Lung (tissue), 12 donors: ENCODE measurements around the gene KCNIP4. TPM values are rescaled to one million over a fixed set of nuclear protein-coding genes. Genes with fewer than 3 reads are reported as not detected.

Source experiments
- ATAC-seq: fragments of 200-7000 bp; cut with Tn5 transposase; one replicate; pipeline ENCODE4 v1.9.1; 2020; ENCODE audit warnings: moderate number of reproducible peaks; ENCODE audit not compliant: insufficient read depth, low FRiP score
- DNase-seq, 3 donors: peaks; one replicate each; pipeline ENCODE4 v3.0.0-alpha.2; 2013 to 2017
- H3K27ac ChIP-seq, 2 donors: one replicate each; pipeline ENCODE4 v1.5.1; 2013; ENCODE audit warnings: mild to moderate bottlenecking in 2 of 2, moderate library complexity in 2 of 2, control low read depth in 1 of 2, inconsistent platforms in 1 of 2, low read depth in 1 of 2, low read length in 1 of 2
- H3K27me3 ChIP-seq, 3 donors: one replicate each; pipeline ENCODE4 v1.5.1; 2013; ENCODE audit warnings: low read length in 2 of 3; ENCODE audit not compliant: control insufficient read depth in 3 of 3, insufficient read depth in 3 of 3
- H3K36me3 ChIP-seq, 4 donors: one replicate each; pipeline ENCODE4 v1.5.1; 2013; ENCODE audit warnings: low read length in 4 of 4, mild to moderate bottlenecking in 1 of 4, moderate library complexity in 1 of 4; ENCODE audit not compliant: control insufficient read depth in 4 of 4, insufficient read depth in 4 of 4
- H3K4me1 ChIP-seq, 5 donors: one replicate each; pipeline ENCODE4 v1.5.1; 2013; ENCODE audit warnings: low read length in 5 of 5, mild to moderate bottlenecking in 2 of 5, moderate library complexity in 1 of 5; ENCODE audit not compliant: control insufficient read depth in 5 of 5, insufficient read depth in 5 of 5
- H3K4me3 ChIP-seq: one replicate; pipeline ENCODE4 v1.5.1; 2013; ENCODE audit warnings: mild to moderate bottlenecking, control low read depth, moderate library complexity
- H3K9ac ChIP-seq, 2 donors: one replicate each; pipeline ENCODE4 v1.5.1; 2013; ENCODE audit warnings: low read length in 2 of 2, control low read depth in 1 of 2; ENCODE audit not compliant: insufficient read depth in 1 of 2
- H3K9me3 ChIP-seq, 4 donors: one replicate each; pipeline ENCODE4 v1.5.1; 2013; ENCODE audit warnings: low read length in 3 of 4, mild to moderate bottlenecking in 1 of 4, moderate library complexity in 1 of 4; ENCODE audit not compliant: control insufficient read depth in 4 of 4, insufficient read depth in 3 of 4
- WGBS, 2 donors: extraction: QIAGEN DNeasy Blood & Tissue Kit; methylation state at CpG; one replicate each; pipeline ENCODE4 v1.1.7; 2013; 5-methylcytosine and 5-hydroxymethylcytosine counted together
- polyA plus RNA-seq, 2 donors: library from polyadenylated mRNA; stranded (reverse); fragments of 200-250 nt; gene quantifications; one replicate each; pipeline ENCODE4 v1.2.1, GENCODE V29; 2013
- total RNA-seq, 2 donors: library from RNA; depleted of rRNA in 1 of 2; stranded (reverse); fragments of >200 nt in 1 of 2; gene quantifications; one replicate each; pipeline ENCODE4 v1.2.1, GENCODE V29; 2014 to 2021
- TF ChIP-seq, protein P1 (sequence below): IDR thresholded peaks from 2 replicates; pipeline ENCODE4 v1.5.1; 2012; ENCODE audit warnings: mild to moderate bottlenecking; ENCODE audit errors: control extremely low read depth, extremely low read depth
- donor health status: control.
- donor health status: control.
- donor health status: Bipolar disorder and iron deficiency.
- donor health status: healthy.
- donor health status: DM: yes; HTN: yes; CAD: no.

KCNIP4 gene
- total and polyA plus RNA-seq, 4 donors: 0.11 TPM; not detected in 3

- Histone ChIP-seq H3K36me3 (no peaks in the 10 kb centered on the region), H3K27me3 (no peaks in the 10 kb centered on the region), H3K27ac (no peak overlapping the region), H3K4me1 (no peaks in the 10 kb centered on the region), H3K9me3 (no peaks in the 10 kb centered on the region), H3K9ac (no peak overlapping the region), H3K4me3 (no peak overlapping the region)
- TF ChIP-seq, protein P1, sequence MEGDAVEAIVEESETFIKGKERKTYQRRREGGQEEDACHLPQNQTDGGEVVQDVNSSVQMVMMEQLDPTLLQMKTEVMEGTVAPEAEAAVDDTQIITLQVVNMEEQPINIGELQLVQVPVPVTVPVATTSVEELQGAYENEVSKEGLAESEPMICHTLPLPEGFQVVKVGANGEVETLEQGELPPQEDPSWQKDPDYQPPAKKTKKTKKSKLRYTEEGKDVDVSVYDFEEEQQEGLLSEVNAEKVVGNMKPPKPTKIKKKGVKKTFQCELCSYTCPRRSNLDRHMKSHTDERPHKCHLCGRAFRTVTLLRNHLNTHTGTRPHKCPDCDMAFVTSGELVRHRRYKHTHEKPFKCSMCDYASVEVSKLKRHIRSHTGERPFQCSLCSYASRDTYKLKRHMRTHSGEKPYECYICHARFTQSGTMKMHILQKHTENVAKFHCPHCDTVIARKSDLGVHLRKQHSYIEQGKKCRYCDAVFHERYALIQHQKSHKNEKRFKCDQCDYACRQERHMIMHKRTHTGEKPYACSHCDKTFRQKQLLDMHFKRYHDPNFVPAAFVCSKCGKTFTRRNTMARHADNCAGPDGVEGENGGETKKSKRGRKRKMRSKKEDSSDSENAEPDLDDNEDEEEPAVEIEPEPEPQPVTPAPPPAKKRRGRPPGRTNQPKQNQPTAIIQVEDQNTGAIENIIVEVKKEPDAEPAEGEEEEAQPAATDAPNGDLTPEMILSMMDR: no peak
- ATAC-seq: no peak
- 65 to 70% methylated on average over 4 of the region's 4 CpGs for WGBS, 2 donors
- no peak for DNase-seq
Measured at GRCh38 chr4:21155367-21155766, 793.2 kb downstream of the KCNIP4 start.

- Histone ChIP-seq H3K9ac (no peak overlapping the region), H3K27me3 (no peaks in the 10 kb centered on the region), H3K4me1 (no peaks in the 10 kb centered on the region), H3K4me3 (no peak overlapping the region), H3K27ac (no peak overlapping the region), H3K36me3 (no peaks in the 10 kb centered on the region), H3K9me3 (peaks cover 0 to 5% (median 0%) of the 10 kb centered on the region in 4 donors)
- 78 to 82% methylated on average over 4 of the region's 4 CpGs for WGBS, 2 donors
- DNase-seq (no peak), ATAC-seq (no peak)
- TF ChIP-seq, protein P1: no peak
Measured at GRCh38 chr4:21139327-21139726, 809.2 kb downstream of the KCNIP4 start.

DNA sequence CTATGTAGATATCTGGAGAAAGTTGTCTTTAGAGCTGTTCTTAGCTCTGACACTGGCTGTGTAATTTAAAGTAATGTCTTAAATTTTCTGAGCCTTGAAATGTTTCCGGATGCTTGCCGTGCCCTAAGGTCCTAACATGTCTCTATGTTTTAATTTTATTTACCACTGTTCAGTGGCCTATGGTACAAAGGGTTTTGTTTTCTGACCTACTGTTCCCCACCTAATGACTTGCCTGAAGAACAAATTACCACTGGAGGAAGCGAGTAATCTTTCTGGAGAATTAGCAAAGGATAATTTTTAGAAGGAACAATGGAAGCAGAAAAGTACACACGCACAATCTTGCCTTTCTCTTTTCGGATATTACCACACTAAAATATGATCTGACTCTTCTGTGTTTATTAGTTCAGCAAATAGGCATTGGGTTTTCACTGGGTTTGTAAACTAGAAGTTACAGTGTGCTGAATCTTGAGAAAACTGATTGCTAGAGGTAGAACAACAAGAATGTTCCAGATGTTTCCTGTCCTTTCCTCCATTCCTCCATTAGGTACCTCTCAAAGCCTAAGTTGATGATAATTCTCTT is 812.4 kb downstream of the KCNIP4 start:
- no peak for ATAC-seq
- peaks cover 0 to 2% (median 0%) of the 10 kb centered on the region in 4 donors for H3K9me3 ChIP-seq
- no peaks in the 10 kb centered on the region for H3K36me3 ChIP-seq
- no peaks in the 10 kb centered on the region for H3K27me3 ChIP-seq
- H3K4me3 ChIP-seq: no peak overlapping the region
- no peak overlapping the region for H3K9ac ChIP-seq
- TF ChIP-seq, protein P1: no peak
- H3K27ac ChIP-seq: no peak overlapping the region
- DNase-seq: no peak
- WGBS, 2 donors: 73 to 85% methylated on average over 5 of the region's 5 CpGs
- H3K4me1 ChIP-seq: no peaks in the 10 kb centered on the region

DNA sequence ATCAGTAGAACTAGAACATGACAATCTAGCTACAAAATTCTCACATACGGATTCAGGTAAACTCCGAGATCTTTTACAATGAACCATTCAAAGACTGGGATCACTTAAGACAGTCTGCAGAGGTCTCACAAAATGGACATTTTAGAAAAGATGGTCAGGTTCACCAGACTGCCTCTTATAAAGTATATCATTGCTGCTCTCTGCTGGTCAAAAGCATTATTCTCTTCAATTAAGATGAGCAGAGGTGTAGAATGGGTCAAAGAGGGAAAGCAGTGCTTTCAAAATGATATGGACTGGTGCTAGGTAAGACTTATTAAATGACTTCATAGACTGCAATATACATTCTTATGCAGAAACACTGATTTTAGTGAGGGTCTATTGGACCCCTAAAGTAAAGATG is 813.6 kb downstream of the KCNIP4 start:
- TF ChIP-seq, protein P1: no peak

More for the DNA sequence above, 813.6 kb downstream of the KCNIP4 start:
- no peak overlapping the region for H3K4me3 ChIP-seq
- no peak overlapping the region for H3K9ac ChIP-seq
- no peak for ATAC-seq
- no peak overlapping the region for H3K27ac ChIP-seq
- H3K4me1 ChIP-seq: no peaks in the 10 kb centered on the region
- peak in 2 of 3 donors; percentile 28 to 43 for DNase-seq
- H3K36me3 ChIP-seq: no peaks in the 10 kb centered on the region
- H3K9me3 ChIP-seq: no peaks in the 10 kb centered on the region
- H3K27me3 ChIP-seq: no peaks in the 10 kb centered on the region
- WGBS, 2 donors: 87 to 93% methylated on average over 2 of the region's 2 CpGs
